GM12801 (cell line): Measurements from ENCODE around the gene VPS13D.

Source experiments
- CTCF ChIP-seq: IDR thresholded peaks from one replicate; pipeline ENCODE4 v1.5.1; 2011; ENCODE audit warnings: control low read depth; ENCODE audit not compliant: insufficient read length; ENCODE audit errors: extremely low read depth

VPS13D gene

DNA sequence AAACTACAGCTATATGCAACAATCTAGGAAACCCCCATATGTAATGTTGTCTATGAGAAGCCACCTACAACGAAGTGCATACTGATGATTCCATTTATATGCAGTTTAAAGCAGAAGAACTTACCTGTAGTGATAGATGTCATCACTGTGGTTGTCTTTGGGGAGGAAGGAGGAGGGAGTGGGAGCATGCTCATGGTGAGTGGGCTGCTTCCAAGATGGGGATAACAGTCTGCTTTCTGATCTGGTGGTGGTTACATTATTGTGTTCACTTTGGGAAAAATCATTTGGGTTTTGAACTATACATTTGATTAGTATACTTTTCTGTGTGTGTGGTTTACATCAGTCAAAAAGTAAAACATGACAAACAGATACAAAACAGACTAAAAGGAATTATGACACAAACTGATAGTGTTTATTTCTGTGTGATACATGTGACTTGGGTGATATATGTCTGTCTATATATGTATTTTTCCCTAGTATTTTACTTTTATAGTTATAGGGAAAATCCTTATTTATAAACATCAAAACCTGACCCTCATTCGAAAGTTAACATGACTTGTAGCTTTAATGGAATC is 184.7 kb downstream of the VPS13D start:
- TF ChIP-seq CTCF, result no peak

DNA sequence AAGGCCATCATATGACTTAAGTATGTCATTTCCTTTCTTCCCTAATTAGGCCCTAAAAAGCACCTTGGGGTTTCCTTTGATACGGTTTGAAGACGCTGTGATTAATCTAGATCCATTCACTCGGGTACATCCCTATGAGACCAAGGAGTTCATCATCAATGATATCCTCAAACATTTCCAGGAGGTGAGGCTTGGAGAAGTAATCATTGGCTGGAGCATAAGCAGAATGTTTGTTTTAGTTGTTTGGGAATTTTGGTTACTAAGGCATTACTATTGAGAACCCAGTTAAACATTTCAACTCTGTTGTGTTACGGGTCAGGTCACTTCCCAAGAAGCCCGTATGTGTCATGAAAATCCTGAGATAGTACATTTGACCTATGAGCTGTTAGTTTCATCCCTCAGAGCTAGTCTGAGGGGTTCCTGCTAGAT is 185.2 kb downstream of the VPS13D start:
- no peak for TF ChIP-seq CTCF

- TF ChIP-seq CTCF, result no peak
These were observed 186.3 kb downstream of the VPS13D start for GRCh38 chr1:12416101-12416500.

GRCh38 chr1:12416744-12417143 is 186.9 kb downstream of the VPS13D start:
- TF ChIP-seq CTCF, result no peak

GRCh38 chr1:12417389-12417788 is 187.6 kb downstream of the VPS13D start:
- no peak for TF ChIP-seq CTCF

GRCh38 chr1:12420171-12420570 is 190.3 kb downstream of the VPS13D start:
- no peak for TF ChIP-seq CTCF

GRCh38 chr1:12422488-12422887 is 192.7 kb downstream of the VPS13D start:
- no peak for TF ChIP-seq CTCF
